ENCODE measurements around the gene AQP1. TPM values are rescaled to one million over a fixed set of nuclear protein-coding genes. Genes with fewer than 3 reads are reported as not detected.

Gene AQP1
- total and polyA plus RNA-seq, 2 of the 13 experiments (the other 11 are each of a cell fraction or from before 2014, with no cell fraction given): not detected

DNA sequence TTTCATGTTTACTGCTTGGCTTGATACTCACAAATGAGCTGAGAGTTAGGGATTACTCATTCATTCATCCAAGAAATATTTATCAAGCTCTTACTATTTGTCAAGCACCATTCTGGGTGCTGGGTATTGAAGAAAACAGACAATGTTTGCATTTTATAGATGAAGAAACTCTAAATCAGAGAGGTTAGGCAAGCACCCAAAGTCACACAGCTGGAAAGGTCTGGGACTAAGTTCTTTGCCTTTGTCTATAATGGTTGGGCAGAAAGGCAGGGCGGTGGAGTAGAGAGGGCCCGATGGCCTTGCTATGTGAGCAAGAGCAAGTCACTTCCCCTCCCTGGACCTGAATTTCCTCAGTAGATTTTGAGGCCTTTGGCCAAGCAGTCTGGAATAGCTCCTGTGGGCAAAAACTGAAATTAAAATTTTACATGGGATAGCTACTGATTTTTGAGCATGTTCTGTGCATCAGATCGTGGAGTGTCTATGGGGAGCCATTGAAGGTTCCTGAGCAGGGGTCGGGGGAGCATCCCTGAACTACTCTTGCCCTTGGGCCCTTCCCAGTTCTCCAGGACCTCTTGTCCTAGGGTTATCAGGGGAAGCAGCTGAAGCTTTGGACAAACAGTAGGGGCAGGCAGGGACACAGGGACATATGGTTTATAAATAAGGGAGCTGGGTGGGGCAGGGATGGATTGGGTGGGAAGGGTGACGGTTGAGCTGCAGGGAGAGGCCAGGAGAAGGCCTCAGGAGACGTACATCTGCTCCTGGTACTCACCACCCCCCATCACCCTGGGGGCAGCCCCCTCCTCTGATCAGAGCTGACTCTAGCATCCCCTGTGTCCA lies 23.3 kb downstream of the AQP1 start (continued):
- TF ChIP-seq ATF7 (IDR thresholded peaks at IDR 0.05): no peak
- no peak for TF ChIP-seq ATF7 (CRISPR knock-in tag; IDR thresholded peaks at IDR 0.05)
- no peak for TF ChIP-seq ZC3H4 (CRISPR knock-in tag; IDR thresholded peaks at IDR 0.05; ENCODE audit: borderline replicate concordance)
- no peak for TF ChIP-seq SMAD9 (CRISPR knock-in tag; IDR thresholded peaks at IDR 0.05)

DNA sequence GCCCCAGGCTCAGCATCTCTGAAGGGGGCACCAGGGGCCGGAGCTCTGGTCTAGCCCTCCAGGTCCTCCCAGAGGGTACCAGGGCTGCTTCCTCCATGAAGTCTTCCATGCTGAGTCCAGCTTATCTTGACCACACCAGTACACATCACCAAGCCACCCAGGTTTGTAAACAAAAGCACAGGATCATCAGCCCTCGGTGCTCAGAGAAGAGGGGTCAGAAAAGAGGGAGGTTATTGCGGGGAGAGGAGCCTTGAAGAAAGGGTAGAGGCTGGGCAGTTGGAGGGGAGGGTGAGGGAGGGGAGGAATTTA lies 23.9 kb downstream of the AQP1 start:
- Histone ChIP-seq H3K4me3 (replicated peaks in 1 of 3; ENCODE audit: insufficient read depth in 1 of 3, low read depth in 2 of 3, low read length in 3 of 3) (no peak overlapping the region), H3K79me2 (ENCODE audit: insufficient read depth, low read length) (no peaks in the 10 kb centered on the region), H3K27ac (ENCODE audit: extremely low read length, insufficient read depth, low read length) (no peak overlapping the region), H3K27me3 (ENCODE audit: control insufficient read depth in 1 of 2, insufficient read depth in 2 of 2, low read length in 2 of 2) (peaks cover 4 to 12% of the 10 kb centered on the region in 2 experiments; a peak in 4 of 5 replicates), H3K4me2 (ENCODE audit: low read depth, low read length) (no peak overlapping the region), H3K9ac (ENCODE audit: insufficient read depth, low read depth, low read length) (no peak overlapping the region), H3K9me3 (ENCODE audit: low read length) (no peaks in the 10 kb centered on the region), H3K36me3 (replicated peaks in 1 of 2; ENCODE audit: control insufficient read depth in 1 of 2, insufficient read depth in 2 of 2, low read length in 2 of 2) (no peaks in the 10 kb centered on the region), H4K20me1 (ENCODE audit: insufficient read depth, low read length) (no peaks in the 10 kb centered on the region), H3K4me1 (ENCODE audit: insufficient read depth, low read length) (no peaks in the 10 kb centered on the region), H2AFZ (ENCODE audit: low read length) (no peak overlapping the region)
- ChIA-PET CTCF (ENCODE audit: low intra/inter-chr PET ratio, low total read pairs) (no interaction called here), POLR2A (no interaction called here)
- ATAC-seq (no peak), DNase-seq (ENCODE audit: low spot score) (no peak), FAIRE-seq (no peak)
- intact Hi-C loops (cut with micrococcal nuclease; ENCODE audit: unreplicated experiment) (no loop called here), in situ Hi-C loops (cut with HindIII; ENCODE audit: extremely low pct_ligation_motif_present, low pct_unique_long_range_greater_than_20kb) (no loop called here)
- WGBS (ENCODE audit: low lambda C conversion rate): 17% methylated on average over 2 of the region's 3 CpGs
- BruUV-seq (replicated peaks): no TSS peak
- TF ChIP-seq SMARCC2 (IDR thresholded peaks at IDR 0.05): no peak
- TF ChIP-seq ERF (CRISPR knock-in tag; IDR thresholded peaks at IDR 0.05): no peak
- TF ChIP-seq ZNF282 (IDR thresholded peaks at IDR 0.05; ENCODE audit: partially characterized antibody): no peak
- TF ChIP-seq, protein P1, sequence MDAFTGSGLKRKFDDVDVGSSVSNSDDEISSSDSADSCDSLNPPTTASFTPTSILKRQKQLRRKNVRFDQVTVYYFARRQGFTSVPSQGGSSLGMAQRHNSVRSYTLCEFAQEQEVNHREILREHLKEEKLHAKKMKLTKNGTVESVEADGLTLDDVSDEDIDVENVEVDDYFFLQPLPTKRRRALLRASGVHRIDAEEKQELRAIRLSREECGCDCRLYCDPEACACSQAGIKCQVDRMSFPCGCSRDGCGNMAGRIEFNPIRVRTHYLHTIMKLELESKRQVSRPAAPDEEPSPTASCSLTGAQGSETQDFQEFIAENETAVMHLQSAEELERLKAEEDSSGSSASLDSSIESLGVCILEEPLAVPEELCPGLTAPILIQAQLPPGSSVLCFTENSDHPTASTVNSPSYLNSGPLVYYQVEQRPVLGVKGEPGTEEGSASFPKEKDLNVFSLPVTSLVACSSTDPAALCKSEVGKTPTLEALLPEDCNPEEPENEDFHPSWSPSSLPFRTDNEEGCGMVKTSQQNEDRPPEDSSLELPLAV (CRISPR knock-in tag; conservative IDR thresholded peaks at IDR 0.05; ENCODE audit: low read depth): no peak
- no peak for TF ChIP-seq TMF1 (CRISPR knock-in tag; IDR thresholded peaks at IDR 0.05; ENCODE audit: low read depth)
- no peak for TF ChIP-seq MAFG (CRISPR knock-in tag; IDR thresholded peaks at IDR 0.05)
- TF ChIP-seq POGZ (CRISPR knock-in tag; IDR thresholded peaks at IDR 0.05): no peak
- no peak for TF ChIP-seq HMGA1 (CRISPR knock-in tag; conservative IDR thresholded peaks at IDR 0.05)
- no peak for TF ChIP-seq ZBTB37 (CRISPR knock-in tag; IDR thresholded peaks at IDR 0.05)
- TF ChIP-seq, protein P2, sequence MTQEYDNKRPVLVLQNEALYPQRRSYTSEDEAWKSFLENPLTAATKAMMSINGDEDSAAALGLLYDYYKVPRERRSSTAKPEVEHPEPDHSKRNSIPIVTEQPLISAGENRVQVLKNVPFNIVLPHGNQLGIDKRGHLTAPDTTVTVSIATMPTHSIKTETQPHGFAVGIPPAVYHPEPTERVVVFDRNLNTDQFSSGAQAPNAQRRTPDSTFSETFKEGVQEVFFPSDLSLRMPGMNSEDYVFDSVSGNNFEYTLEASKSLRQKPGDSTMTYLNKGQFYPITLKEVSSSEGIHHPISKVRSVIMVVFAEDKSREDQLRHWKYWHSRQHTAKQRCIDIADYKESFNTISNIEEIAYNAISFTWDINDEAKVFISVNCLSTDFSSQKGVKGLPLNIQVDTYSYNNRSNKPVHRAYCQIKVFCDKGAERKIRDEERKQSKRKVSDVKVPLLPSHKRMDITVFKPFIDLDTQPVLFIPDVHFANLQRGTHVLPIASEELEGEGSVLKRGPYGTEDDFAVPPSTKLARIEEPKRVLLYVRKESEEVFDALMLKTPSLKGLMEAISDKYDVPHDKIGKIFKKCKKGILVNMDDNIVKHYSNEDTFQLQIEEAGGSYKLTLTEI (CRISPR knock-in tag; conservative IDR thresholded peaks at IDR 0.05): no peak
- TF ChIP-seq MAX (IDR thresholded peaks at IDR 0.05): no peak
- TF ChIP-seq CC2D1A (CRISPR knock-in tag; IDR thresholded peaks at IDR 0.05): no peak
- no peak for TF ChIP-seq ZNF784 (CRISPR knock-in tag; IDR thresholded peaks at IDR 0.05; ENCODE audit: borderline replicate concordance)
- no peak for TF ChIP-seq NAIF1 (CRISPR knock-in tag; IDR thresholded peaks at IDR 0.05; ENCODE audit: borderline replicate concordance)
